ENCODE measurements around the gene LAMC3. TPM values are rescaled to one million over a fixed set of nuclear protein-coding genes. Genes with fewer than 3 reads are reported as not detected.

LAMC3 gene
- total RNA-seq, 2 donors from 2014 or later, result 16.7 to 41.2 TPM

GRCh38 chr9:131103535-131103934 lies 94.6 kb downstream of the LAMC3 start:
- Histone ChIP-seq H3K9me3 (ENCODE audit: control insufficient read depth, low read length) (no peaks in the 10 kb centered on the region), H3K27me3 (ENCODE audit: control insufficient read depth, insufficient read depth, low read length, poor library complexity, severe bottlenecking) (no peaks in the 10 kb centered on the region), H3K36me3 (ENCODE audit: control insufficient read depth, insufficient read depth, low read length) (peaks cover 13% of the 10 kb centered on the region), H3K9ac (ENCODE audit: extremely low read depth, low read length, poor library complexity, severe bottlenecking) (no peak overlapping the region), H3K27ac (ENCODE audit: low read depth, low read length) (no peak overlapping the region), H3K4me1 (ENCODE audit: control insufficient read depth, insufficient read depth, low read length) (peaks cover 10% of the 10 kb centered on the region), H3K4me3 (ENCODE audit: low read length) (no peak overlapping the region)
- WGBS, 2 experiments (ENCODE audit: insufficient coverage in 1 of 2, insufficient read length in 1 of 2), result 70 to 92% methylated on average over 2 to 3 of the region's 3 CpGs
- Mint-ChIP-seq H3K27me3 (ENCODE audit: insufficient read depth) (no peaks in the 10 kb centered on the region), H3K9me3 (no peaks in the 10 kb centered on the region), H3K4me1 (peaks cover 7% of the 10 kb centered on the region), H3K27ac (no peak overlapping the region), H3K4me3 (no peak overlapping the region), H3K36me3 (ENCODE audit: low read depth) (peaks cover 30% of the 10 kb centered on the region)
- DNase-seq, result no peak
- no peak for TF ChIP-seq CTCF (conservative IDR thresholded peaks at IDR 0.05)

- Histone ChIP-seq H3K27me3 (ENCODE audit: control insufficient read depth, insufficient read depth, low read length, poor library complexity, severe bottlenecking) (no peaks in the 10 kb centered on the region), H3K27ac (ENCODE audit: low read depth, low read length) (no peak overlapping the region), H3K36me3 (ENCODE audit: control insufficient read depth, insufficient read depth, low read length) (peaks cover 18% of the 10 kb centered on the region), H3K9me3 (ENCODE audit: control insufficient read depth, low read length) (no peaks in the 10 kb centered on the region), H3K4me1 (ENCODE audit: control insufficient read depth, insufficient read depth, low read length) (peaks cover 4% of the 10 kb centered on the region), H3K9ac (ENCODE audit: extremely low read depth, low read length, poor library complexity, severe bottlenecking) (no peak overlapping the region), H3K4me3 (ENCODE audit: low read length) (no peak overlapping the region)
- peaks cover 34% of the 10 kb centered on the region for H3K36me3 Mint-ChIP-seq (ENCODE audit: low read depth)
- no peak for DNase-seq
- WGBS, 2 experiments (ENCODE audit: insufficient coverage in 1 of 2, insufficient read length in 1 of 2), result 73 to 82% methylated on average over 2 to 4 of the region's 5 CpGs
- H3K9me3 Mint-ChIP-seq, result no peaks in the 10 kb centered on the region
- no peaks in the 10 kb centered on the region for H3K27me3 Mint-ChIP-seq (ENCODE audit: insufficient read depth)
- no peak overlapping the region for H3K4me3 Mint-ChIP-seq
- TF ChIP-seq CTCF (conservative IDR thresholded peaks at IDR 0.05), result no peak
- H3K4me1 Mint-ChIP-seq, result peaks cover under 1% of the 10 kb centered on the region
- no peak overlapping the region for H3K27ac Mint-ChIP-seq
Observed at GRCh38 chr9:131104016-131104740, 95.2 kb downstream of the LAMC3 start.

- Mint-ChIP-seq H3K36me3 (ENCODE audit: low read depth) (peaks cover 42% of the 10 kb centered on the region), H3K27me3 (ENCODE audit: insufficient read depth) (no peaks in the 10 kb centered on the region), H3K4me1 (peaks cover 3% of the 10 kb centered on the region), H3K9me3 (no peaks in the 10 kb centered on the region), H3K27ac (no peak overlapping the region), H3K4me3 (no peak overlapping the region)
- DNase-seq, result no peak
- Histone ChIP-seq H3K4me1 (ENCODE audit: control insufficient read depth, insufficient read depth, low read length) (no peaks in the 10 kb centered on the region), H3K9ac (ENCODE audit: extremely low read depth, low read length, poor library complexity, severe bottlenecking) (no peak overlapping the region), H3K36me3 (ENCODE audit: control insufficient read depth, insufficient read depth, low read length) (peaks cover 18% of the 10 kb centered on the region), H3K27ac (ENCODE audit: low read depth, low read length) (no peak overlapping the region), H3K9me3 (ENCODE audit: control insufficient read depth, low read length) (no peaks in the 10 kb centered on the region), H3K27me3 (ENCODE audit: control insufficient read depth, insufficient read depth, low read length, poor library complexity, severe bottlenecking) (no peaks in the 10 kb centered on the region), H3K4me3 (ENCODE audit: low read length) (no peak overlapping the region)
- TF ChIP-seq CTCF (conservative IDR thresholded peaks at IDR 0.05), result no peak
- WGBS, 2 experiments (ENCODE audit: insufficient coverage in 1 of 2, insufficient read length in 1 of 2), result 94 to 96% methylated on average over 6 to 8 of the region's 8 CpGs
Observed at GRCh38 chr9:131105952-131106351, 97.0 kb downstream of the LAMC3 start.

Data from endodermal cell (in vitro differentiated cells).